GM23248 (cell line): ENCODE results near the gene WEE2.

Source experiments
- EZH2 ChIP-seq: fragments of 200-600 bp; sonication (generic); IDR thresholded peaks from 2 replicates; pipeline ENCODE4 v1.6.1; 2018; ENCODE audit warnings: antibody characterized with exemption, mild to moderate bottlenecking; ENCODE audit not compliant: insufficient read depth, poor library complexity, severe bottlenecking
- EZH2phosphoT487 ChIP-seq: fragments of 200-600 bp; sonication (generic); IDR thresholded peaks from 2 replicates; pipeline ENCODE4 v1.6.1; 2018; ENCODE audit warnings: antibody characterized with exemption, moderate library complexity, mild to moderate bottlenecking, low read depth; ENCODE audit not compliant: insufficient read depth

GRCh38 chr7:141712603-141713255 is 4.6 kb downstream of the WEE2 start:
- TF ChIP-seq EZH2phosphoT487, result no peak
- TF ChIP-seq EZH2, result no peak
